CD4-positive, alpha-beta T cell treated with Interleukin-6 for 4 hours (primary cell): ENCODE results near the gene FOSL1.
"Not testable (repeated sequence)": the region's sequence is repeated elsewhere in the genome, so short reads cannot be mapped to it uniquely, and the experiment has no call there.

Source experiments
- DNase-seq: peaks from one replicate; pipeline ENCODE4 v3.0.0-alpha.2; 2020; ENCODE audit warnings: mixed read lengths

FOSL1 gene

GRCh38 chr11:65851811-65852507 is 48.2 kb downstream of the FOSL1 start:
- DNase-seq, result no peak

GRCh38 chr11:65851083-65851579 is 49.1 kb downstream of the FOSL1 start:
- DNase-seq, result no peak

GRCh38 chr11:65850217-65851082 is 49.7 kb downstream of the FOSL1 start:
- no peak for DNase-seq

- DNase-seq, result no peak
These were observed 50.4 kb downstream of the FOSL1 start for GRCh38 chr11:65849771-65850216.

- DNase-seq, result no peak
These were observed 50.8 kb downstream of the FOSL1 start for GRCh38 chr11:65849366-65849765.

- DNase-seq, result not testable (repeated sequence)
These were observed 51.5 kb downstream of the FOSL1 start for GRCh38 chr11:65848693-65849092.

- DNase-seq, result no peak
These were observed 52.4 kb downstream of the FOSL1 start for GRCh38 chr11:65847746-65848145.

GRCh38 chr11:65844231-65844872 is 55.8 kb downstream of the FOSL1 start:
- DNase-seq, result no peak

- no peak for DNase-seq
These were observed 56.4 kb downstream of the FOSL1 start for GRCh38 chr11:65843811-65844210.

GRCh38 chr11:65842144-65842543 is 58.0 kb downstream of the FOSL1 start:
- no peak for DNase-seq
